Keratinocyte (primary cell): Measurements from ENCODE around the gene CTSD.

Experiments
- CTCF ChIP-seq, 3 experiments: IDR thresholded peaks in 1 of 3; conservative IDR thresholded peaks in 1 of 3; optimal IDR thresholded peaks in 1 of 3; 2 replicates in 2 of 3; 3 replicates in 1 of 3; pipeline versions ENCODE3 to v1.5.1; 2011; ENCODE audit warnings: low read length in 3 of 3, mild to moderate bottlenecking in 3 of 3, moderate library complexity in 2 of 3, control low read depth in 1 of 3, inconsistent platforms in 1 of 3; ENCODE audit not compliant: insufficient read depth in 2 of 3; ENCODE audit errors: extremely low read depth in 1 of 3
- EZH2 ChIP-seq: IDR thresholded peaks from one replicate; pipeline ENCODE4 v1.6.1; 2012; ENCODE audit warnings: inconsistent platforms, mild to moderate bottlenecking, low read length, moderate library complexity

GRCh38 chr11:1756791-1757771, 6.6 kb downstream of the CTSD start:
- no peak for TF ChIP-seq CTCF (optimal IDR thresholded peaks at IDR 0.05 in 1 of 3, IDR thresholded peaks at IDR 0.05 in 1 of 3, conservative IDR thresholded peaks at IDR 0.05 in 1 of 3; ENCODE audit: extremely low read depth in 1 of 3, insufficient read depth in 2 of 3, low read length in 3 of 3)
- no peak for TF ChIP-seq EZH2
